GM21737 (cell line): ENCODE data around the gene ZNF783.
"Not testable (repeated sequence)": the region's sequence is repeated elsewhere in the genome, so short reads cannot be mapped to it uniquely, and the experiment has no call there.

Source experiments
- ATAC-seq: cut with Tn5 transposase; IDR thresholded peaks from one replicate; pipeline ENCODE4 v1.9.1; 2021; ENCODE audit warnings: mild to moderate bottlenecking, moderate library complexity; ENCODE audit not compliant: unreplicated experiment

ZNF783 gene

DNA sequence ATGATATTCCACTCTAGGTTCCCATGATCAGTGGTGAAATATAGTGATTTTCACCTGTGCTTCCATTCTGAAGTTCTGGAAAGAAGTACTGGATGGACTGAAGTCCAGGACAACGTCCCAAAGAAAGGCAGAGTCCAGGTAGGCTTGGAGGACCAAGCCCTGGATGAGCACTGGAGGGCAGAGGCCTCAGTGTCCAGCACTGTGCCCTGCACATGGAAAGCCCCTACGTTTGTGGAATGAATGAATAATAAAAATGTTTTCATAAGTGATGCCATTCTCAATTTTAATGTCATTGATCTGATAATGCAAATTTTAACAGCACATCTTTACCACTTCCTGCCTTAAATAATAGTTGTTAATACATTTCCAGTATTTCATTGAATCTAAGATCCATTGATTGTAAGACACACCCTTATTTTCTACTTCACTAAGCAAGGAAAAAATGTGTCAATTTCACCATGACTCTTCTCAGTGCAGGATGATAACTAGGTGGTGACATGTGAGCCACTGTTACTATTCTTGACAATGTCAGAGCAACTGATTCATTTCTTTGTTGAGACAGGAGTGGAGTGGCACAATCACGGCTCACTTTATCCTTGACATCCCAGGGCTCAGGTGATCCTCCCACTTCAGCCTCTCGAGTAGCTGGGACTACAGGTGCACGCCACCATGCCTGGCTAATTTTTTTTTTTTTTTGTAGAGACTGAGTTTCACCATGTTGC is 35.2 kb downstream of the ZNF783 start:
- ATAC-seq: no peak

DNA sequence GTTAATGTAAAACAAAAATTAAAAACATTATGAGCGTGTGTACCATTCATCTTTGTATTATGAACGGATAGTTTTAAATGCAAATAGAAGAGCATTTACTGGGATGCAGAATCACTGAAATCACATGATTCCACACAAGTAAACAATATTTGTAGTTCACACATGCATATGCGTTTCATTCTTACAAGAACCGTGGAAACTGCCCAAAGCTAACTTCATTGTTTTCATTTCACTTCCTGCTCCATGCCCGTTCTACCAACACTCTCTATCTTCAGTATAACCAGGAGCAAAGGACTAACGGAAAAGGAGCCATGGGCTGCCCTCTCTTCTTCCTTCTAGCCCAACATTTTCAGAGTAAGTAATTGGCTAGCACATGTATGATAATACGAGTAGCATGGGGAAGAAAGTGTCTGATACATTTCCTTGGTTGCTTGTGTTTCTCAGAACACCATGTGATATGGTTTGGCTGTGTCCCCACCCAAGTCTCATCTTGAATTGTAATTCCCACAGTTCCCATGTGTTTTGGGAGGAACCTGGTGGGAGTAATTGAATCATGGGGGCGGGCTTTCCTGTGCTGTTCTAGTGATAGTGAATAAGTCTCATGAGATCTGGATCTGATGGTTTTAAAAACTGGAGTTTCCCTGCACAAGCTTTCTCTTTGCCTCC is 38.8 kb downstream of the ZNF783 start:
- ATAC-seq: no peak

DNA sequence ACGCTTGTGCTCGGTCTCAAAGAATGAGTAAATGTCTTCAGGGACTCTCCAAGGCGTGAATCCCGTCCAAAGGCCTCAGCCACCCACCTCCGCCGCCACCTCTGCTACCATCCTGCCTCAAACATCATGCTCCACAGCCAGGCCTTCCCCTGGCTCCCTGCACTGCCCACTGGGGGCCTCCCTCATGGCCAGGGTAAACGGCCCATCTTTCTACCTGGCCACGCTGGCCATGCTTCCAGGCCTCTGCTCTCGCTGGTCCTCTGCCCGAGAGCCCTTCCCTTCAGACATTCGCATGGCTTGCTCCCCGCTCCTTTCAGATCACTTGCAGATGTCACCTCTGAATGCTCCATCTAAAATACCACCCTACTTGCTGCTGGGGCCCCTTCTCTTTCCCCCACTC is 40.2 kb downstream of the ZNF783 start:
- ATAC-seq: no peak

GRCh38 chr7:149302865-149303264 is 40.9 kb downstream of the ZNF783 start:
- ATAC-seq: no peak

- no peak for ATAC-seq
Measured at GRCh38 chr7:149304006-149304405, 42.0 kb downstream of the ZNF783 start.

DNA sequence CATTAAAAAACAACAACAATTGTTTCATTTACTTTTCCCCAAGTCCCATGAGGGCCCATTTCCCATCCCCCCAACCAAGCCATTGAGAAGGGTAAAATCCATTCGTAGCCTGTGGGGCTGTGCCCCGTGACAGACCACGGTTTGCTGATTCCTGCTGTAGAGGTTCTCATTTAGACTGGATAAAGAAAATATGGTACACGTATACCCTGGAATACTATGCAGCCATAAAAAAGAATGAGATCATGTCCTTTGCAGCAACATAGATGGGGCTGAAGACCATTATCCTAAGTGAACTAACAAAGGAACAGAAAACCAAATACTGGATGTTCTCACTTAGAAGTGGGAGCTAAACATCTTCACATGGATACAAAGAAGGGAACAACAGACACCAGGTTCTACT is 44.9 kb downstream of the ZNF783 start:
- ATAC-seq: no peak

- ATAC-seq: no peak
Measured at GRCh38 chr7:149307775-149308501, 45.9 kb downstream of the ZNF783 start.

DNA sequence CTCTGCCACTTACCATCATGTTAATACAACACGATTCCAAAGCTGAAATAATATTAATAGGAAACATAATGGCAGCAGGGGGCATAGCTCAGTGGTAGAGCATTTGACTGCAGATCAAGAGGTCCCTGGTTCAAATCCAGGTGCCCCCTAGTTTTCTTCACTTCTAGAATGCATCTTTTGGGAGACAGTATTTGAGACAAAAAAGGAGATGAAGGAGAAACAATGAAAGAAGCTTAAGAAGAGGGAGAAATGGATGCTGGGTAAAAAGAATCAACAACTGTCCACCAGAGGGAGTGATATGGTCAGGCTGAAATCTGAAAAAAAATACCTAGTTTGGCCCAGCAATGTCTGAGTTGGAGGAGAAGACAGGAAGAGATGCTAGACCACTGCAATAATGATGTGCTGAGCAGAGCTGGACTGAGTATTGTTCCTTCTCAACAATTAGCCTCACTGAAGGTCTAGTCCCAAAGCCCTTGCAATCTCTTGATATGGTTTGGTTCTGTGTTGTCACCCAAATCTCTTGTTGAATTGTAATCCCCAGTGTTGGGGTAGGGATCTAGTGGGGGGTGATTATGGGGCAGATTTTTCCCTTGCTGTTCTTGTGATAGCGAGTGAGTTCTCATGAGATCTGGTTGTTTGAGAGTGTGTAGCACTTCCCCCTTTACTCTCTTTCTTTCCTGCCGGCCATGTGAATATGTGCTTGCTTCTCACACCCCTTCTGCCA is 48.3 kb downstream of the ZNF783 start:
- ATAC-seq: no peak

DNA sequence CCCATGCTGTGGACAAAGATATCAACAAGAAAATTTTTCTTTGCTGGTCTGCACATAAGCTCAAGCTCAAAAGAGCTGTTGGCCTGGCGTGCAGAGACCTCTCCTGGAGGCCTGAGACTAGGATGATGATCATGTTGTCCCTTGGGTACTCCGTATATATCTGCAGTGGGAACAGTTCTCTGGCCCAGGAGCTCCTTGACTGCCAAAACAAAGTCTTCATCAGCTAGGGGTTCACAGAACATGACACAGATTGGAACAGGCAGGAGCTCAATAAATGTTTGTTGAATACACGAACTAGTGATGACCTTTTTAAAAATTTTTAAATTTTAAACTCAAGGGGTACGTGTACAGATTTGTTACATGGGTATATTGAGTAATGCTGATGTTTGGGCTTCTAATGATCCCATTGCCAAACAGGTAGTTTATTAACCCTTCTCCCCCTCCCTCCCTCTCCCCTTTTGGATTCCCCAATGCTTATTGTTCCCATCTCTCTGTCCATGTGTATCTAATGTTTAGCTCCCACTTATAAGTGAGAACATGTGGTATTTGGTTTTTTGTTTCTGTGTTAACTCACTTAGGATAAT is 49.1 kb downstream of the ZNF783 start:
- ATAC-seq: no peak

DNA sequence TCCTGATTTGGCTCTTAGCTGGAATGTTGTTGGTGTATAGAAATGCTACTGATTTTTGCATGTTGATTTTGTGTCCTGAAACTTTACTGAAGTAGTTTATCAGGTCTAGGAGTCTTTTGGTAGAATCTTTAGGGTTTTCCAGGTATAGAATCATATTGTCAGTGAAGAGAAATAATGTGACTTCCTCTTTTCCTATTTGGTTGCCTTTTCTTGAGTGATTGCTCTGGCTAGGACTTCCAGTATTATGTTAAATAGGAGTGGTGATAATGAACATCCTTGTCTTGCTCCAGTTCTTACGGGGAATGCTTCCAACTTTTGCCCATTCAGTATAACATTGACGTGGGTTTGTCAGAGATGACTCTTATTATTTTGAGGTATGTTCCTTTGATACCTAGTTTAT is 52.0 kb downstream of the ZNF783 start:
- ATAC-seq: no peak

GRCh38 chr7:149316606-149317005 is 54.6 kb downstream of the ZNF783 start:
- ATAC-seq: no peak

DNA sequence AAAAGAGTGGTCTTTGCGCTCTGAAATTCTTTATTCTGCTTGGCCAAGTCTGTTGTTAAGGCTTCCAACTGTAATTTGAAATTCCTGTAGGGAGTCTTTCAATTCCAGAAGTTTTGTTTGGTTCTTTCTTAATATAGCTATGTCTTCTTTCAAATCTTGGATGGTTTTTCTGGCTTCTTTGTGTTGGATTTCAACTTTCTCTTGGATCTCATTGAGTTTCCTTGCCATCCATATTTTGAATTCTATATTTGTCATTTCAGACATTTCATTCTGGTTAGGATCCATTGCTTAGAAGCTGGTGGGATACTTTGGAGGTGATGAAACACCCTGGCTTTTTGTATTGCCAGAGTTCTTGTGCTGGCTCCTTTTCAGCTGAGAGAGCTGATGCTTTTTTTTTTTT is 55.5 kb downstream of the ZNF783 start:
- no peak for ATAC-seq

- ATAC-seq: no peak
Measured at GRCh38 chr7:149317986-149318672, 56.1 kb downstream of the ZNF783 start.

DNA sequence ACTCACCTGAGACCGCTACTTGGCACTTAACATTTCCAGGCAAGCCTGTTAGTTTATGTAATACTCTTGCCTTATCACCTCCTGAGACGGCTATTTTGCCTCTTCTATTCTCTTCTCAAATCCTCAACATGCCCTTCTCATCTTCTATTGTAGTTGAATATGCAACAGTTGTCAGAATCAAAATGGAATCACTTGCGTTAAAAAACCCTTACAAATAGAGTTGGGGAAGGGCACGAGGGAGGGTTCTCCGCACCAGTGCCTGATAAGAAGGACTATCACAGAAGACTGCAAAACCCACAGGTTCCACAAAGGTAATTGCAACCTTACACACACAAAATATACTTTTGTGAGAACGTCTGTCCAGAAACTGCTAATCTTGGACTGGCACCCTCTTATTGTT is 57.4 kb downstream of the ZNF783 start:
- no peak for ATAC-seq

DNA sequence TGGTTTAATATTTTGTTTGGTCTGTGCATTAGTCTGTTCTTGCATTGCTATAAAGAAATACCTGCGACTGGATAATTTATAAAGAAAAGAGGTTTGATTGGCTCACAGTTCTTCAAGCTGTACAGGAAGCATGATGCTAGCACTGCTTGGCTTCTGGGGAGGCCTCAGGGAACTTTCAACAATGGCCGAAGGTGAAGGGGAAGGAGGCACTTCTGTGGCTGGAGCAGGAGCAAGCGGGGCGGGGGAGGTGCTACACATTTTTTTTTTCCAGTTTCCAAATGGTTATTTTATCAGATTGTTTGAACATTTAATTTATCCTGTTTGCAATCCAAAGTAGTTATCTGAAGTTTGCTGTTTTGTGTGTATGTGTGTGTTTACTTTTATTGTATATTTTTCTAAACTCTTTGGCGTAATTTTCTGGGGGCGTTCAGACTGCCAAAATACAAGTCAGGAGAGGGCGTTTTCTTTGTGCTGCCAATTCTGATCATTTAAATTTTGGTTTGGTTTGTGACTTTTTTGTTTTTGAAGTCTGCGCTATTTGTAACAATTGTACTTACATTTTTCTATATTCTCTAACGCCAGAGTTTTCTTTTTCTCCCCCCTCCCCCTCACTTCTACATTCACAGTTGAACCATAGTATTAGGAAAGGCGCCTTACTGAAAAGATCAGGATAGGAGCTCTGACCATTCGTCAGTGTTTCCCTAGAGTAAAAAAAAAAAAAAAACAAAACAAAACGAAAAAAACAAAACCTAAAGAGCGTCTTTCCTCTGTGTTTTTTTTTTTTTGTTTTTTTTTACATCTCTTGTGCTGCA is 58.5 kb downstream of the ZNF783 start:
- ATAC-seq: no peak

DNA sequence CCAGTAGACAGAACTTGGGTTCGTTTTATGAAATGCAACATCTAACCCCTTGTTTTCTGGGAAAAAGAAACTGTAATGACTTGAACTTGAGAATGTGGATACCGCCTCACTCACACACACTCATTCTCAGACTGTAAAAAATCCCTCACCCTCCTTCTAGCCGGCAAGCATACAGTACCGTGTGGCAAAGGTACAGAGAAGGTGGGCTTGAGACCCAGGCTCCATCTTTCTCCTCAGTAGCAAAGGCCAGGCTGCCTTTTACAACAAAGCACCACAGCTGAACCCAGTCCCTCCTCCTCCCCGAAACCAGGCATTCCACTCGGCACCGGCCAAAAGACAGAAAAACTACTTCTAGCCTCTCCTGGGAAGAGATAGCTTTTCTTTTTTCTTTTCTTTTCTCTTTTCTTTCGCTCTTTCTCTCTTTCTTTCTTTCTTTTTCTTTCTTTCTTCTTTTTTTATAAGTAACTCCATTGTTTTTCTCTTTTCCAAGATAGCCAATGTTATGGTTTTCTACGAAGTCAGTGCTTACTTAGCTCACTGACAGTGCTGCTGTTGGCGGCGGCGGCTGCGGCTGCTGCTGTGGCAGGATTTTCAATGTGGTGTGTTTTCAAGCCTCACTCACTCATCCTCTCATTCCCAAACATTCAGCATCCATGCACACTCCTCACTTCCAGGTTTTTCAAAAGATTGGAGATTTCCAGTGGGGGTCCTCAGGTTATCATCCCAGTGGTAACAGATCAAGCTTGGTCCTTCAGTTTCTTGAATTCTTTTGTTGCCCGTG is 59.3 kb downstream of the ZNF783 start:
- not testable (repeated sequence) for ATAC-seq

DNA sequence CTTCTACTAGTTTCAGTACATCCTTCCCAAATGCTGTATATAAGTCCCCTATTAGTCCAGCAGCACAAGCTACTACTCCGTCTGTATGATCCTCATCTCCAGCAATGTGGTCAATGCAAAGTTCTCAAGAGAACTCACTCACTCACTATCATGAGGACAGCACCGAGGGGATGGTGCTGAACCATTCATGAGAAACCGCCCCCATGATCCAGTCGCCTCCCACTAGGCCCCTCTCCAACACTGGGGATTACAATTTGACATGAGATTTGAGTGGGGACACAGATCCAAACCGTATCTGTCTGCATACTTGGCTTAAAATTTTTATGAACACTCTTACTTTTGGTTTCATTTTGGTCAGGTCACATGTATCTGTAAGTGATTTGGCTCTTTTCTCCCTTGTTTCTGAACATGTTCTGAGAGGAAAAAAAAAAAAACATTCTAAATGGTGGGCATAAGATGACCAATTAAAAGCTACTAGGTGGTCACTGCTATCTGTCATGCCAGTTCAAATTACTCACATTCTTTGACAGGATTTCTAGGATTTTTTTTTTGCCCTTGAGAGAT is 60.1 kb downstream of the ZNF783 start:
- ATAC-seq: no peak

DNA sequence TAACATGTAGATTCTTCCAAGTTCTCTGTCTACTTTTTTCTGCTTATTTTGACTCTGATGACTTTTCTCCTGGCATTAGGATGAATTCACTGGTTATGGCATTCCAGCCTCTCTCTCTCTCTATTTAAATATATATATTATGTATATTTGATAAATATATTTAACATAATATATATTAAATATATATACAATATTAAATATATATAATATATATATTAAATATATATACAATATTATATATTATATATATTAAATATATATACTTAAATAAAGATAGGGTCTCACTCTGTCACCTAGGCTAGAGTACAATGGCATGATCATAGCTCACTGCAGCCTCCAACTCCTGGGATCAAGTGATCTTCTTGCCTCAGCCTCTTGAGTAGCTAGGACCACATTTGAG is 60.7 kb downstream of the ZNF783 start:
- ATAC-seq: no peak

DNA sequence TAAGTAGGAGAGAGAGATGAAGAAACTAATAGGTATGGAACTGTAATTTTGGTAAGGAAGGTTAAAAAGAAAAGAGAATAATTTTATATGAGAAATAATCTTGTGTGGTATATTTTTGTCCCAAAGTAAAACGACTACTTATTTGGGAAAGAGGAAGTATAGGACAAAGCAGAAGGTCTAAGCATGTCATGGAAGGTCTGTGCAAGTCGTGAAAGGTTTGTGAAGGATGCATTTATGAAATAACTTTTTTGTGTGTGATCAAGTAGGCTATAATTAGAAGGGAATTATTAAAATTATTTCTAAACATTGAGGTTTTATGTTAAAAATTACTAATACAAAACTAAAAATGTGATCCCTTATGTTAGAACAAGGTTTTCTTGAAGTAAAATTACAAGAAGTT is 63.3 kb downstream of the ZNF783 start:
- ATAC-seq: no peak
